Astrocyte of the cerebellum (primary cell): ENCODE measurements around the gene FAM149A.

Experiments
- DNase-seq: peaks from one replicate; pipeline ENCODE4 v3.0.0-alpha.2; 2011; ENCODE audit warnings: low read depth
- H3K4me3 ChIP-seq: 2 replicates; pipeline ENCODE4 v1.5.1; 2011; ENCODE audit warnings: mild to moderate bottlenecking, low read depth, low read length, moderate library complexity
- in situ Hi-C: cut with HindIII; loops from 2 replicates; pipeline ENCODE4 v1.10.0; 2017; ENCODE audit warnings: low sequenced_read_pairs
- TF ChIP-seq, protein P1 (sequence below): IDR thresholded peaks from 2 replicates; pipeline ENCODE4 v1.5.1; 2012; ENCODE audit warnings: low read length, low read depth, moderate library complexity, mild to moderate bottlenecking; ENCODE audit errors: missing control alignments

The FAM149A gene

DNA sequence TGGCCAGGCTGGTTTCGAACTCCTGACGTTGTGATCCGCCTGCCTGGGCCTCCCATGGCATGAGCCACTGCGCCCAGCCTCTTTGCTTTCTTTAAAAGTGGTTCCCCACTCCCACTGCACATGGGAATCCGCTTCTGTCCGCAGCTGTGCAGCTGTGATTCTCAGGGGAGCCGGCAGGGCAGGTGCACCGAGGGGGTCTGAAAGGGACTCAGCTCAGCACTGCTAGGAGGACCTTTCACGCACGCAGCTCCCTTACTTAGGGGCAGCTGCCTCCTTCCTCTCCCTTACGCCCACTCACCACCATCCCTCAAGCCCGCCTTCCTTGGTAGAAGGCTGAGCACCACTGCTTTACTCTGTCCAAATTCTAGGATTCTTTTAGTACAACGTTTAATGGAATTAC lies 46.4 kb downstream of the FAM149A start:
- no peak for DNase-seq
- TF ChIP-seq, protein P1, sequence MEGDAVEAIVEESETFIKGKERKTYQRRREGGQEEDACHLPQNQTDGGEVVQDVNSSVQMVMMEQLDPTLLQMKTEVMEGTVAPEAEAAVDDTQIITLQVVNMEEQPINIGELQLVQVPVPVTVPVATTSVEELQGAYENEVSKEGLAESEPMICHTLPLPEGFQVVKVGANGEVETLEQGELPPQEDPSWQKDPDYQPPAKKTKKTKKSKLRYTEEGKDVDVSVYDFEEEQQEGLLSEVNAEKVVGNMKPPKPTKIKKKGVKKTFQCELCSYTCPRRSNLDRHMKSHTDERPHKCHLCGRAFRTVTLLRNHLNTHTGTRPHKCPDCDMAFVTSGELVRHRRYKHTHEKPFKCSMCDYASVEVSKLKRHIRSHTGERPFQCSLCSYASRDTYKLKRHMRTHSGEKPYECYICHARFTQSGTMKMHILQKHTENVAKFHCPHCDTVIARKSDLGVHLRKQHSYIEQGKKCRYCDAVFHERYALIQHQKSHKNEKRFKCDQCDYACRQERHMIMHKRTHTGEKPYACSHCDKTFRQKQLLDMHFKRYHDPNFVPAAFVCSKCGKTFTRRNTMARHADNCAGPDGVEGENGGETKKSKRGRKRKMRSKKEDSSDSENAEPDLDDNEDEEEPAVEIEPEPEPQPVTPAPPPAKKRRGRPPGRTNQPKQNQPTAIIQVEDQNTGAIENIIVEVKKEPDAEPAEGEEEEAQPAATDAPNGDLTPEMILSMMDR, result no peak

DNA sequence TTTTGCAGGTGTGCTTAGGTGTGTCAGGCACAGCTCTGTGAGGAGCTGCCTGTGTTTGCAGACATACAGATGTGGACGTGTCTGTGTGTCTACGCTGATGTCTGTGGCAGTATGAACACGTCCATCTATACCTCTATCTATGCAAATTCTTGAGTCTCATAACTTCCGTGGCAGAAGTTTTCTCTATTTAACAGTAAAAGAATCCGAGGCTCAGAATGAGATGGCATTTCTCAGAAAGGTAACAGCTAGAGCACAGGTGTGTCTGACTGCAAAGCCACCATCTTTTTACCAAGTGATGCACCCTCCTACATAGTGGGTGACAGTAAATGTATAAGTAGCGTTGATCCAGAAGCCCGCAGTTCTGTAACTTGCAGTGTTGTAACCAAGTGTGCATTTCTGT lies 47.0 kb downstream of the FAM149A start:
- in situ Hi-C loops, result no loop called here
- TF ChIP-seq, protein P1, result no peak
- no peak overlapping the region for H3K4me3 ChIP-seq
- DNase-seq, result no peak

More for the DNA sequence above, 46.4 kb downstream of the FAM149A start:
- in situ Hi-C loops, result no loop called here
- no peak overlapping the region for H3K4me3 ChIP-seq

DNA sequence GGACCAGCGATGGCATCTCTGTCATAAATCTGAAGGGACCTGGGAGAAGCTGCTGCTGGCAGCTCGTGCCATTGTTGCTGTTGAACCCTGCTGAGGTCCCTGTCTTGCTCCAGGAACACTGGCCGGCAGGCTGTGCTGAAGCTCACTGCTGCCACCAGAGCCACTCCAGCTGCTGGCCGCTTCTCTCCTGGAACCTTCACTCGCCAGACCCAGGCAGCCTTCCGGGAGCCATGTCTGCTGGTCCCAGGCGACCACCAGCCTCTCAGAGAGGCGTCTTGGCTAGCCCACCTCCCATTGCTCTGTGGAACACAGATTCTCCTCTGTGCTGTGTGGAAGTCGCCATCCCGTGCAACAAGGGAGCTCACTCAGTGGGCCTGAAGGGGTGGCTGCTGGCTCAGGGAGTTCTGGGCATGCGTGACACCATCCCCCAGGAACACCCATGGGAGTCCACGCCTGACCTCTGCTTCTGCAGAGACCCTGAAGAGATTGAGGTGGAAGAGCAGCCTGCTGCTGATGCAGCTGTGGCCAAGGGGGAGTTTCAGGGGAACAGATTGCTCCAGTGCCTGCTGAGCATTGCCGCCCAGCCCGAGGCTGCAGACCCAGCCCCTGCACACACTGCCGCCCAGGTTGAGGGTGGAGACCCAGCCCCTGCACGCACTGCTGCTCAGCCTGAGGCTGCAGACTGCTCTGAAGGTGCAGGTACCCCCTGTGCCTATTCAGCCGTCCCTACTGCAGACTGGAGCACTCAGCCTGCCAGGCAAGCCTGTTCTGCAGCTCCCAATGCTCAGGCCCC lies 53.7 kb downstream of the FAM149A start:
- DNase-seq, result no peak
- in situ Hi-C loops, result no loop called here

DNA sequence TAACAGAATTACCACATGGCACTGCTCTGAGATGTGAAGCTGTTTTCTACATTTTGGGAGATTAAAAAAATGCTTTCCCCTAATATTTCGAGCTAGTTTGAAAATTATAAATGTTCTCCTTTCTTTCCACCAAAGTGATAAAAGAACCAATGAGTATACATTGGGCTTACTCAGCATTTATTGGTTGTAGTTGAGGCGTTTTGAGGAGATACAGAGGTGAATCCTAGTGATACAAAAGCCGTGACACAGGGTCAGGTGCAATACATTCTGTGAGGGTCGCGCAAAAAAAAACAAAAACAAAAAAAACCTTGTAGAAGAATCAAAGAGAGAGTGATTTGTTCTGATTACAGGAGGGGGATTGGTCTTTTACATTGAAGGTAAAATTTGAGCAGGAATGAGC lies 54.5 kb downstream of the FAM149A start:
- in situ Hi-C loops, result no loop called here
- no peak for DNase-seq
- TF ChIP-seq, protein P1, result no peak
- no peak overlapping the region for H3K4me3 ChIP-seq

More for the DNA sequence above, 53.7 kb downstream of the FAM149A start:
- H3K4me3 ChIP-seq, result no peak overlapping the region
- TF ChIP-seq, protein P1, result no peak

DNA sequence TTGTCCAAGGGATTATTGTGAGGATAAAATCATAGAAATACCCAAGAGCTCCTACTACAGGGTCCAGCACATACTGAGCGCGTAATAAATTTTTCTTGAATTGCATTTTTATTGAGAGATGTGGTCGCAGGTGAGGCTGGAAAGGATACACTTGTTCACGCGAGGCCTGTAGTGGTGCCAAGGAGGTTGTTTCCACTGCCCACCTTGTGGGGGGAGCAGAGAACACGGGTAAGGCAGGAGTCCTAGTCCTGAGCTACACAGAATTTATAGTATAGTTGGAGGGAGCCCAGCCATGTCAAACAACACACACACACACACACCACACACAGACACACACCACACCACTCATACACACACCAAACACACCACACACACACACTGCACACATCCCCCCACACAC lies 55.1 kb downstream of the FAM149A start:
- no peak overlapping the region for H3K4me3 ChIP-seq
- in situ Hi-C loops, result no loop called here
- TF ChIP-seq, protein P1, result no peak
- DNase-seq, result no peak

DNA sequence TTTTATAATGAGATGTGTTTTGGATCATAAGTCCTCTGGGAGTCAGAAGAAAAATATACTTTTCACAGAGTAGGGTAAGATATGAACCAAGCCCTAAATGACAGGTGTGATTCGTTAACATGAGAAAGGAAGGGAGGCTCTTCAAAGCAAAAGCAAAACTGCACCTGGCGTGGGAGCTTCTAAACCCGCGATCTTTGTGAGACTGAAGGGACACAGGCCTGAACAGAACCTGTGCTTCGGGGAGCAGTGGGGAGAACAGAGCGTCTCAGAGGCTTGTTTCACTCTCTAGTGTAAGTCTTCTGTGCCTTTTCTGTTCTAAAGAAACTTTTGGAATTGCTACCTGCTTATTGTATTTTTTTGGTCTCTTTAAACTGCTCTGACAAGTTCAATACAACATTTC lies 56.6 kb downstream of the FAM149A start:
- TF ChIP-seq, protein P1, result no peak
- in situ Hi-C loops, result no loop called here
- DNase-seq, result no peak
- no peak overlapping the region for H3K4me3 ChIP-seq
